GM19372 (cell line): ENCODE results near the gene PLEKHA5.

Experiments used
- ATAC-seq: cut with Tn5 transposase; IDR thresholded peaks from one replicate; pipeline ENCODE4 v1.9.1; 2021; ENCODE audit warnings: mild to moderate bottlenecking, low read depth, moderate library complexity; ENCODE audit not compliant: unreplicated experiment

PLEKHA5 gene

DNA sequence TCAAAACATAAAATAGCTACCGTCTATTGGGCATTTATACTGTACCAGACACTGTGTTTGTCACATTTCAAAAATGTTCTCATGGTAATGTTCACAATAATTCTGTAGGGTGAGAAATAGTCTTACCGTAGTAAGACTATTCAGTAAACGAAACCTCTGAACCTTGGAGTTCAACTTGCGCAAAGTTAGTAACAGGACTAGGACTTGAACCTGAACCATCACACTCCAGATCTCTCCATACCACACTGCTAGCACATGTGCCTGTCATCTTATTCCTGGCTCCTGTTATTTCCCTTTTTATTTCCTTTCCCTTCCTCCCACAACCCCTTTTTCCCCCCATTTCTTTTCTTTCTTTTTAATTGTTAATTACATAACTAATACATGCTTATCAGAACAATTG lies 65.4 kb downstream of the PLEKHA5 start:
- no peak for ATAC-seq

GRCh38 chr12:19196959-19197630 lies 67.6 kb downstream of the PLEKHA5 start:
- ATAC-seq, result no peak

DNA sequence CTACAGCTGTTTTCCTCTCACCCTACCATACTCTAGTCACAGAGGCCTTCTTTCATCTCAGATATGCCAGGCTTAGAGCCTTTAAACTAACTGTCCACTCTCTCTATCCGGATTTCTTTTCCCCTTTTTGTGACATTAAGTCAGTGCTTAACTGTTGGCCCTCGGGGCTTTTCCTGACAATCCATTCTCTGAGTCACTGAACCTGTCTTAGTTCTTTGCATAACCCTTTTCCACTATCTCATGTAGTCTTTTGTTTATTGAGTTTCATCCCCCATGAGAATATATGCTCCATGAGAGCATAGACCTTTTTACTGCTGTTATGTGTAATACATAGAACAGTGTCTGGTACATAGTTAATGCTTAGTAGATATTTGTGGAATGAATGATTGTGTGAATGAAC lies 68.7 kb downstream of the PLEKHA5 start:
- no peak for ATAC-seq

GRCh38 chr12:19199332-19199731 lies 69.8 kb downstream of the PLEKHA5 start:
- no peak for ATAC-seq

GRCh38 chr12:19200261-19200660 lies 70.7 kb downstream of the PLEKHA5 start:
- no peak for ATAC-seq

GRCh38 chr12:19201661-19202060 lies 72.1 kb downstream of the PLEKHA5 start:
- no peak for ATAC-seq

DNA sequence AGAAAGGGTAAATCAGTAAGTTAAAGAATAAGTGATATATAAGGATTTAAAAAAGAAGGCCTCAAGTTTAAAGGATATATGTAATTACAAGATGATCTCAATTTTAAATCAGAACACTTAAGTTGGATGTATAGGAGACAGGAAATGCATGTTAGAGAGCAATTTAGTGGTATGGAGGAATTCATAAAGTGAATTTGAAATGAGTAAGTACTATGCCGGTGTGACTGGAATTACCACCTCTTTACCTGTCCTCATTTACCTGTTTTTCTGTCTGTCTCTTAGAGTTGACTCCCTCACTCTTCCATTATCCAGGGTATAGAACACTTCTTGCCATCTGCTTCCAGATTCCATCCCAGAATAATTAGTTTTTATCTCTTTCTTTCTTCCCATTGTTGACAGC lies 73.5 kb downstream of the PLEKHA5 start:
- no peak for ATAC-seq

GRCh38 chr12:19203539-19204506 lies 74.3 kb downstream of the PLEKHA5 start:
- ATAC-seq, result no peak

GRCh38 chr12:19205120-19205519 lies 75.6 kb downstream of the PLEKHA5 start:
- no peak for ATAC-seq

DNA sequence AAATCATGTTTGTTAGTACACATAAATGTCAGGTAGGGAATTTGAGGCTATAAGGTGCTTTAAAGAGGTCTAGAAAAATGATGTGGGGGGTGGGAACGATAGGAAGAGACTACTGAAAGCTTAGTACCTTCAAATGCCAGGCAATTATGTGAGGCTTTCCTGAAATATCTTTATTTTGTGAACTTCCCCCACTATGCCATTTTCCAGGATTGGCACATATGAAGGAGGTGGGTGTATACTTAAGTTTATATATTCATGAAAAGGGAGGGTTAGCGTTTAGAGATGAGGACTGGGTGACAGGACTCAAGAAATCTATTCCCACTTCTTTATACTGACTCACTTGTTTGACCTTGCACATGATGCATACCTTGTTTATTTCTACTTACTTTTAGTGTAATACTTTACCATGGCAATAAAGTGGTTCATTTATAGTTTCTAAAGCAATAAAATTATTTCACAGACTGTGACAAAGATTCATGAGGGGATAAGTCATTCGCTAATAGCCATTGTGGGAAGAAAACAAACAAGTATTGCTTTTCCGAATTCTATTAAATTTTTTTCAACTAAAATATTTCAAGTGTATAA lies 77.1 kb downstream of the PLEKHA5 start:
- ATAC-seq, result no peak

GRCh38 chr12:19208456-19208855 lies 78.9 kb downstream of the PLEKHA5 start:
- ATAC-seq, result no peak

DNA sequence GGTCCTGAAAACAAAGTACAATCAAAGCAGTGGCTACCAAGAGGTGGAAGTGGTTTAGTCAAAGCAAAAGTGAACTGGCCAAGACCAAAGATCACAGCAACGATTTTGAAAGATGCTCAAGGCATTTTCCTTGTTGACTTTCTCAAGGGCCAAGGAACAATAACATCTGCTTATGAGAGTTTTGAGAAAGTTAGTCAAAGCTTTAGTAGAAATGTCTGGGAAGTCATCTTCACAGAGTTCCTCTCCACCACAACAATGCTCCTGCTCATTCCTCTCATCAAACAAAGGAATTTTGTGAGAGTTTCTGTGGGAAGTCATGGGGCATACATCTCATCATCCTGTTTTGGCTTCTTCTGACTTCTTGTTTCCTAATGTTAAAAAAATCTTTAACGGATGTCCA lies 80.1 kb downstream of the PLEKHA5 start:
- no peak for ATAC-seq

- no peak for ATAC-seq
These were observed 82.3 kb downstream of the PLEKHA5 start for GRCh38 chr12:19211802-19212201.

GRCh38 chr12:19212245-19212644 lies 82.7 kb downstream of the PLEKHA5 start:
- ATAC-seq, result no peak

GRCh38 chr12:19214020-19214419 lies 84.5 kb downstream of the PLEKHA5 start:
- ATAC-seq, result no peak

DNA sequence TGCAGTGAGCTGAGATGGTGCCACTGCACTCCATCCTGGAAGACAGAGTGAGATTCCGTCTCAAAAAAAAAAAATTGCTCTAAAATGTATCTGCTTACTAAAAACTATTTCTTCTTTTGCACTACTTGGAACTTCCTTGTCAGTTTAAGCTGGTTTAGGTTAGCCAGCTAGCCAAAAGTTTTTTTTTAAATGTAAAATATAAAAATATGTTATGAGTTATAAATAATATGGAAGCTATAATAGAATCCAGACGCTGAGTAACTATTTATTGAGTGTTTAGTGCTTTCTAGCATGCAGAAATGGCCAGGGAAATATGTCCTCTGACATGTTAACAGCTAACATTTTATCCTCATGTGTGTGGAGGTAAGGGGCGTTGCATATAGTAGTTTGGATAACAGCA lies 85.6 kb downstream of the PLEKHA5 start:
- ATAC-seq, result no peak

- no peak for ATAC-seq
These were observed 87.9 kb downstream of the PLEKHA5 start for GRCh38 chr12:19217446-19217845.

- no peak for ATAC-seq
These were observed 90.7 kb downstream of the PLEKHA5 start for GRCh38 chr12:19220205-19220604.

DNA sequence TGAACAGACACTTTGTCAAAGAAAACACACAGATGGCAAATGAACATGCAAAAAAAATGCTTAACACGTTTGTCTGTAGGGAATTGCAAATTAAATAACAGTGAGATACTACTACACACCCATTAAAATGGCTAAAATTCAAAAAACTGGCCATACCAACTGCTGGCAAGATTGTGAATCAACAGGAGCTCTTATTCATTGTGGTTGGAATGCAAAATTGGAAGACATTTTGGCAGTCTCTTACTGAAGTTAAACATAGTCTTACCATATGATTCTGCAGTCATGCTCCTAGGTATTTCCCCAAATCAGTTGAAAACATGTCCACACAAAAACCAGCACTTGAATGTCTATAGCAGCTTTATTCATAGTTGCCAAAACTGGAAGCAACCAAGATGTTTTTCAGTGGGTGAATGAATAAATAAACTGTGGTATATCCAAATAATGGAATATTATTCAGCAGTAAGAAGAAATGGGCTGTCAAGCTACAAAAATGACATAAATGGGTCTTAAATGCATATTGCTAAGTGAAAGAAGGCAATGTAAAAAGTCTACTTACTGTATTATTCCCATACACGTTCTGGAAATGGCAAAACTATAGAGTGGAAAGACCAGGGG lies 91.4 kb downstream of the PLEKHA5 start:
- no peak for ATAC-seq

GRCh38 chr12:19222558-19222957 lies 93.0 kb downstream of the PLEKHA5 start:
- no peak for ATAC-seq

- ATAC-seq, result no peak
These were observed 93.5 kb downstream of the PLEKHA5 start for GRCh38 chr12:19223018-19223417.
